AG09309 (cell line): ENCODE data around the gene HMX3.
A peak's percentile ranks its signal among the peaks of the same experiment; 100 is the strongest.

Experiments
- DNase-seq: peaks from one replicate; pipeline ENCODE4 v3.0.0-alpha.2; 2010; ENCODE audit warnings: low read depth
- H3K4me3 ChIP-seq: 2 replicates; pipeline ENCODE4 v1.5.1; 2011; ENCODE audit warnings: mild to moderate bottlenecking, low read depth, low read length, moderate library complexity; ENCODE audit not compliant: control insufficient read depth
- TF ChIP-seq, protein P1 (sequence below): IDR thresholded peaks from 2 replicates; pipeline ENCODE4 v1.5.1; 2011; ENCODE audit warnings: mild to moderate bottlenecking, low read depth, low read length, inconsistent platforms; ENCODE audit not compliant: insufficient read depth, control insufficient read depth; ENCODE audit errors: missing control alignments

Gene HMX3

GRCh38 chr10:123135415-123136141 is at the start of gene HMX3:
TSS of gene HMX3 (plus strand) at chr10:123135970. CDS start at chr10:123136051, 81 bp downstream.
- H3K4me3 ChIP-seq = peak within 1 kb of the TSS; percentile 25
- no peak for DNase-seq
- TF ChIP-seq, protein P1, sequence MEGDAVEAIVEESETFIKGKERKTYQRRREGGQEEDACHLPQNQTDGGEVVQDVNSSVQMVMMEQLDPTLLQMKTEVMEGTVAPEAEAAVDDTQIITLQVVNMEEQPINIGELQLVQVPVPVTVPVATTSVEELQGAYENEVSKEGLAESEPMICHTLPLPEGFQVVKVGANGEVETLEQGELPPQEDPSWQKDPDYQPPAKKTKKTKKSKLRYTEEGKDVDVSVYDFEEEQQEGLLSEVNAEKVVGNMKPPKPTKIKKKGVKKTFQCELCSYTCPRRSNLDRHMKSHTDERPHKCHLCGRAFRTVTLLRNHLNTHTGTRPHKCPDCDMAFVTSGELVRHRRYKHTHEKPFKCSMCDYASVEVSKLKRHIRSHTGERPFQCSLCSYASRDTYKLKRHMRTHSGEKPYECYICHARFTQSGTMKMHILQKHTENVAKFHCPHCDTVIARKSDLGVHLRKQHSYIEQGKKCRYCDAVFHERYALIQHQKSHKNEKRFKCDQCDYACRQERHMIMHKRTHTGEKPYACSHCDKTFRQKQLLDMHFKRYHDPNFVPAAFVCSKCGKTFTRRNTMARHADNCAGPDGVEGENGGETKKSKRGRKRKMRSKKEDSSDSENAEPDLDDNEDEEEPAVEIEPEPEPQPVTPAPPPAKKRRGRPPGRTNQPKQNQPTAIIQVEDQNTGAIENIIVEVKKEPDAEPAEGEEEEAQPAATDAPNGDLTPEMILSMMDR = no peak

DNA sequence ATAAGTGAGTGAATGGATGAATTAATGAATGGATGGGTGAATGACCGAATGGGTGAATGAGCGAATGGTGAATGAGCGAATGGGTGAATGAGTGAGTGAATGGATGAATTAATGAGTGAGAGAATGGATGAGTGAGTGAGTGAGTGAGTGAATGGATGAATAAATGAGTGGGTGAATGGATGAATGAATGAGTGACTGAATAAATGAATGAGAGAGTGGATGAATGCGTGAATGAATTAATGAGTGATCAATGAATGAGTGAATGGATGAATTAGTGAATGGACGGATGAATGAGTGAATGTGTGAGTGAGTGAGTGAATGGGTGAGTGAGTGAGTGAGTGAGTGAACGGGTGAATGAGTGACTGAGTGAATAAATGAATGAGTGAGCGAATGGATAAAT is 49.5 kb upstream of the HMX3 start:
- TF ChIP-seq, protein P1 = no peak
- no peak for DNase-seq
- H3K4me3 ChIP-seq = no peak overlapping the region

GRCh38 chr10:123087348-123087747 is 48.4 kb upstream of the HMX3 start:
- no peak for DNase-seq
- no peak overlapping the region for H3K4me3 ChIP-seq
- TF ChIP-seq, protein P1 = no peak

DNA sequence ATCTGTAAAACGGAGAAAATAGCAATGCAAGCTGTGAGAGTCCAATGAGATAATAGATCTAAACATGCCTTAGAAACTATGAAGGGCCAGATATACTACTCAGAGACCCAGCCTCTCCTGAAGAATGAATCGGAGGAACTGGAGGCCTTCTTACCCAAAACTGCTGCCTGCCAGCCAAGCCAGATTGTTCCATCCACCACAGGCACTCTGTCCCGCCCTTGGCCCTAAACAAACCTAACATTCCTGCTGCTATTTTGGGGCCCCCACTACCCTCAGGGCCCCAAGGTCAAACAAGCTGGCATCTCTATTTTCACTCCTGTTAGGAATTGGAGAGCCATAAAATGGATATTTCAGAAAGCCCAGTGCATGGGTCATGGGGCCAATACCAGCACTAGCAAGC is 48.0 kb upstream of the HMX3 start:
- TF ChIP-seq, protein P1 = no peak
- no peak overlapping the region for H3K4me3 ChIP-seq

GRCh38 chr10:123092635-123093414 is 42.9 kb upstream of the HMX3 start:
- TF ChIP-seq, protein P1 = no peak
- DNase-seq = no peak
- H3K4me3 ChIP-seq = no peak overlapping the region

More for the DNA sequence above, 48.0 kb upstream of the HMX3 start:
- DNase-seq = no peak

DNA sequence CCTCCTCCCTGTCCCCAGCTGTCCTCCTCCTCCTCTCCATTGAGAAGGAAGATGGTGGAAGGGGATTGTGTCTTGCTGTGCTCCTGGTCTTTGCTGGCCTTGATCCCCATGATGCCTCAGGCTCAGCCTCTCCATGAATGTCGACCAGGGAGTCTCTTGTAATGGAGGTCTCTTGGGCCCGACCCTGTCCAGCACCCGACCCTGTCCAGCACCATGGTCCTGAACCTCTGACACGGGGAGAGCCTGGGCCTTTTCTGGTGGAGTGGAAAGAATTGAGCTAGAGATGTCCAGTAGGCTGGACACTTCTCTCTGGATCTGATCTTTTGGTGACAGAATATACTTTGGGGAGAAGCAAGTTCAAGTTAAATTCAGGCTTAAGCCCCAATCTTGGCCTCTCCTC is 42.3 kb upstream of the HMX3 start:
- TF ChIP-seq, protein P1 = no peak
- DNase-seq = no peak
- H3K4me3 ChIP-seq = no peak overlapping the region
